Measurements from ENCODE around the gene CDH13.

DNA sequence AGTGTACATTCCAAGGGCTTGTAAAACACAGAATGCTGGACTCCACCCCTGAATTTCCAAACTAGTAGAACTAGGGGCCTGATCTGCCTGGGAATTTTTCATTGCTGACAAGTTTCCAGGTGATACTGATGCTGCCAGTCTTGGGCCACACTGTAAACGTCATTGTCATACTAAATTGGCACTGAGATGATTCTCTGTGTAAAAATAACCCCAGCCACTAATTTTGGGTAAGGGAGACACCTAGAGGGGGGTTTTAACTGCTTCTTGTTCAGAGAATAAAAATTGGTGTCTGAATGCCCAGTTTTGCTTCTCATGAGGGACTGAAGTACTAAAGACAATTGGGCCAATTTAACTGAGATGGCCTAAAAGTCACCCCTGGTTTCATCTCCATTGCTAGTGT lies 5.0 kb upstream of the CDH13 start:
- TF ChIP-seq ZNF10 (tag by site-specific recombination; IDR thresholded peaks at IDR 0.05) (no peak), ZNF19 (tag by site-specific recombination; IDR thresholded peaks at IDR 0.05; ENCODE audit: low read depth) (no peak), ZNF184 (tag by site-specific recombination; IDR thresholded peaks at IDR 0.05) (no peak), ZNF768 (tag by site-specific recombination; IDR thresholded peaks at IDR 0.05) (no peak)
- TF ChIP-seq, protein P1, sequence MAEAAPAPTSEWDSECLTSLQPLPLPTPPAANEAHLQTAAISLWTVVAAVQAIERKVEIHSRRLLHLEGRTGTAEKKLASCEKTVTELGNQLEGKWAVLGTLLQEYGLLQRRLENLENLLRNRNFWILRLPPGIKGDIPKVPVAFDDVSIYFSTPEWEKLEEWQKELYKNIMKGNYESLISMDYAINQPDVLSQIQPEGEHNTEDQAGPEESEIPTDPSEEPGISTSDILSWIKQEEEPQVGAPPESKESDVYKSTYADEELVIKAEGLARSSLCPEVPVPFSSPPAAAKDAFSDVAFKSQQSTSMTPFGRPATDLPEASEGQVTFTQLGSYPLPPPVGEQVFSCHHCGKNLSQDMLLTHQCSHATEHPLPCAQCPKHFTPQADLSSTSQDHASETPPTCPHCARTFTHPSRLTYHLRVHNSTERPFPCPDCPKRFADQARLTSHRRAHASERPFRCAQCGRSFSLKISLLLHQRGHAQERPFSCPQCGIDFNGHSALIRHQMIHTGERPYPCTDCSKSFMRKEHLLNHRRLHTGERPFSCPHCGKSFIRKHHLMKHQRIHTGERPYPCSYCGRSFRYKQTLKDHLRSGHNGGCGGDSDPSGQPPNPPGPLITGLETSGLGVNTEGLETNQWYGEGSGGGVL (tag by site-specific recombination; IDR thresholded peaks at IDR 0.05): no peak

All from HEK293 (cell line).